ENCODE results near the gene TOLLIP.

TOLLIP gene

DNA sequence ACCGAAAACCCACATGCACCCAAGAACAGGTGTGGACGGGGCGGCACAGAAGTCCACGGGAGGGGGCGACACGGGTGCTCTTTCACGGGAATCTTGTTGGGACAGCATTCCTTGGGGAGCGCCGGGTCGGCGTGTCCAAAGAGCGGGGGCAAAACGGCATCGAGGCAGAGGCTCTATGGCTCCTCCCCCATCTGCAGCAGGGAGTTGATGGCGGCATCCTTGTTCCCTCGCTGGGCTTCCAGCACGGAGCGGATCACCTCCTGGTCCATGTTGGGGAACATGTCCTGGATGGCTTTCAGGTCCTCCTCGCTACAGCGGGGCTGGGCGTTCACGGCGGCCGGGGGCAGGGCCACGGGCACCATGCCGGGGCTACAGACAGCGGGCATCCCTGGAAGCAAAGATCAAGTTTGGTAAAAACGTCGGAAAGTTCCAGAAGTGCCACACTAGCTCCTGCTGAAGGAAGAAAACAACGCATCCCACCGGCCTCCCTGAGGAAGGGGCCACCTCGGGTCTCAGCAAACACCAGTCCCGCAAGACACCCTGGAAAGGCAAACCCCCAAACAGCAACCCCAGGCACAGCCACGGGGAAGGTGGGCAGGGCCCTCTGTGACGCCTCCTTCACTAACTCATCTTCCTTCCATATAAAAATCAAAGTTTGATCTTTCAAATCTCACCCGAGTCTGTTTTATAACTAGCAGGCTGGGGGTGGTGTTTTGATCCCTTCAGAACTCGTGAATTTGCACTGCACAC, 32.4 kb downstream of the TOLLIP start:
- TF ChIP-seq, protein P1, sequence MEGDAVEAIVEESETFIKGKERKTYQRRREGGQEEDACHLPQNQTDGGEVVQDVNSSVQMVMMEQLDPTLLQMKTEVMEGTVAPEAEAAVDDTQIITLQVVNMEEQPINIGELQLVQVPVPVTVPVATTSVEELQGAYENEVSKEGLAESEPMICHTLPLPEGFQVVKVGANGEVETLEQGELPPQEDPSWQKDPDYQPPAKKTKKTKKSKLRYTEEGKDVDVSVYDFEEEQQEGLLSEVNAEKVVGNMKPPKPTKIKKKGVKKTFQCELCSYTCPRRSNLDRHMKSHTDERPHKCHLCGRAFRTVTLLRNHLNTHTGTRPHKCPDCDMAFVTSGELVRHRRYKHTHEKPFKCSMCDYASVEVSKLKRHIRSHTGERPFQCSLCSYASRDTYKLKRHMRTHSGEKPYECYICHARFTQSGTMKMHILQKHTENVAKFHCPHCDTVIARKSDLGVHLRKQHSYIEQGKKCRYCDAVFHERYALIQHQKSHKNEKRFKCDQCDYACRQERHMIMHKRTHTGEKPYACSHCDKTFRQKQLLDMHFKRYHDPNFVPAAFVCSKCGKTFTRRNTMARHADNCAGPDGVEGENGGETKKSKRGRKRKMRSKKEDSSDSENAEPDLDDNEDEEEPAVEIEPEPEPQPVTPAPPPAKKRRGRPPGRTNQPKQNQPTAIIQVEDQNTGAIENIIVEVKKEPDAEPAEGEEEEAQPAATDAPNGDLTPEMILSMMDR (IDR thresholded peaks at IDR 0.05; ENCODE audit: low read depth, low read length): no peak
- H3K4me3 ChIP-seq (ENCODE audit: low read depth, low read length): no peak overlapping the region

DNA sequence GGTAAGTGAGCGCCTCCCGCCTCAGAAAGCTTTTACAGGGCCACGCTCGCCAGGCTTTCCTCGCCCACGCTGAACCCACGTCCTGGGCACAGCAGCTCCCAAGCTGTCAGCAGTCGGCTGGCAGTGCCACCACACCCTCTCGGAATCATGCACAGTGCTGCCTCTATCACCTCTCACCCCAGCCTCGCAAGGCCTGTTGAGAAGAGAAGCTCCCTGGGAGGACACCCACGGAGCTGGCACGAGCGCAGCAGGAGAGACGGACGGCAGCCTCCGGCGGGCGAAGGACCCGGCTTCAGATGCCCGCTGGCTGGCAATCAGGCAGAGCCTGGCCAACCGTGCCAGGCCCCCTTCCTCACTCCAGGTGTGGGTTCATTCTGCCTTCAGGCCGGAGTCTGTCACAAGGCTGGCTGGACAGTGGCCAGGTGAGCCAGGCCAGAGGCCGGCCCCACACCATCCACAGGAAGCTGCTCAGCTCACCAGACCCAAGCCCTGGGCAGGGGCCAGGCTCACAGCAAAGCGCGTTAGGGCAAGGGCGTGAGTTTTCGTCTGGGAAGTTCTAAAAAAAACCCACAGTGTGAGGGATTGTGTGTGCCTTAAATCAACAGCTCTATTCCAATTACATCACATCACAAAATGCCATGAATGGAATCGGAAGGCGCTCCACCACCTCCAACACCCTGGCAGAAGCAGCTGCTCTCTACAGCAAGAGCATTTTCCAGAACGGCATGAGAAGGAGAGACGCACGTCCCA, 33.2 kb downstream of the TOLLIP start:
- TF ChIP-seq, protein P1 (IDR thresholded peaks at IDR 0.05; ENCODE audit: low read depth, low read length): no peak
- no peak overlapping the region for H3K4me3 ChIP-seq (ENCODE audit: low read depth, low read length)

DNA sequence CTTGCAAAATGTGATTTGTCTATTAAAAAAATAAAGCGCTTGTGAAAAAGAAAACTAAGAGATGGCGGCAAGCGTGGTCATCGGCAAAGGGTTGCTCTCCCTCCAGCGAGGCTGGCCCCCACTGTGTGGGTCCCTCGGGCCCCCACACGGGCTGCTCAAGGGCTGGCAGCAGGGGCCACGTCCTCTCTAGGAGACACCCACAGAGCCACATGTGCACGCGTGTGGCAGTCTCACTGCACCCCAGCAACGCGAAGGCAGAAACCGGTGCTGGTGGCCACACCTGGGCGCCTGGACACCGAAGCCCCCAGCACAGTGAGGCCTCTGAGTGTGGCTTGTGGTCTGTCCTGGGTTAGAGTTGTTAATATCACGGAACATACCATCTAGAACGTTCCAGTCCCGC, 34.4 kb downstream of the TOLLIP start:
- no peak overlapping the region for H3K4me3 ChIP-seq (ENCODE audit: low read depth, low read length)
- TF ChIP-seq, protein P1 (IDR thresholded peaks at IDR 0.05; ENCODE audit: low read depth, low read length): no peak

DNA sequence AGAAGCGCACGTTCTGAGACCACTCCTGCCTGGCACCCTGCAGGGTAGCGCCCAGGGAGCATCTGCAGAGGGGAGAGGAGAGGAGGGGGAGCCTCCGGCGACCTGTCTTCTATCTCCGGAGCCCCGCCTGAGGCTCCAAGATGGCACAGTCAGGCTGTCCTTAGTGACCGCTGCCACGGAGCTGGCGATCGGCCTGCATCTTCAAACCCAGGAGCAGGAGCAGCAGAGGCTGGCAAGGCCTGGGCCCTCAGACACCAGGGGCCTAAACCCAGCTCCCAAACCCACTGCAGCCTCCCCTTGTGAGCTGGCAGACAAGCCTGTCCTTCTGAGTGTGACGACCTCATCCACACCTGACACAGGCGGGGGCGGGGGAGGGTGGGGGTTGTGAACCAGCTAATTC, 34.9 kb downstream of the TOLLIP start:
- TF ChIP-seq, protein P1 (IDR thresholded peaks at IDR 0.05; ENCODE audit: low read depth, low read length): no peak

DNA sequence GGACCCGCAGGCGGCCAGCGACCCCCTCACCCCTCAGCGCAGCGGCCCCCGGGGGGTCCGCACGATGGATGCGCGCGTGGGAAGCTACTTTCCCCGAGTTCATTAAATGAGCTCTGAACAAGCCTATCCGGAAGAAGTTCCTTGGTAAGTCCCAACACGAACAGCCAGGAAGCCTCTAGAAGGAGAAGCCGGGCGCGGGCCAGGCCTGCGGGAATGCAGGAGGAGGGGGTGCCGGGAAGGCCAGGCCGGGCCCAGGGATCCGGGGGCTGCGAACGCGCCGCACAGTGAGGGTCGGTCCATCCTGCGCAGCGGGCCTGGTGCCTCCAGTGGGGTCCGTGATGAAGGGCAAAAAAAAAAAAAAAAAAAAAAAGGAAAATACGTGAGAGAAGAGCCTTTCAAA, 36.9 kb downstream of the TOLLIP start:
- TF ChIP-seq, protein P1 (IDR thresholded peaks at IDR 0.05; ENCODE audit: low read depth, low read length): no peak
- H3K4me3 ChIP-seq (ENCODE audit: low read depth, low read length): no peak overlapping the region

More for the DNA sequence above, 34.9 kb downstream of the TOLLIP start:
- H3K4me3 ChIP-seq (ENCODE audit: low read depth, low read length): no peak overlapping the region

DNA sequence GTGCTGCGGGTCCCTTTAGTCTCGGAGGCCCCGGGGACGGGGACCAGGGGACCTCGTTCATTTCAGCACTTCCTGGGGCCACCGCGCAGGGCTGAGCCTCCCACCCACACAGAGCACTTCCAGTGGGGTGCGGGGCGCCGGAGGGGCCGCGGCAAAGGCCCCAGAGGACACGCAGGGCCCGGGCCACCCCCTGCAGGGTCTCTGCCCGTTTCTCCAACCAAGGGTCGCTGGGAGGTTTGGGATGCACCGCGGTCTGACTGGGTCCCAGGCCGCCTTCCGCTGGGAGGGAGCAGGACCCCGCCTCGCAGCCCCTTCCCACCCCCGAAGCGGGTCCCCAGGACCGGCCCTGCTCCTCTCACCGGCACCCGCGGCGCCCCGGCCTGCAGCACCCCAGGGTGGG, 37.5 kb downstream of the TOLLIP start:
- no peak overlapping the region for H3K4me3 ChIP-seq (ENCODE audit: low read depth, low read length)
- TF ChIP-seq, protein P1 (IDR thresholded peaks at IDR 0.05; ENCODE audit: low read depth, low read length): no peak

DNA sequence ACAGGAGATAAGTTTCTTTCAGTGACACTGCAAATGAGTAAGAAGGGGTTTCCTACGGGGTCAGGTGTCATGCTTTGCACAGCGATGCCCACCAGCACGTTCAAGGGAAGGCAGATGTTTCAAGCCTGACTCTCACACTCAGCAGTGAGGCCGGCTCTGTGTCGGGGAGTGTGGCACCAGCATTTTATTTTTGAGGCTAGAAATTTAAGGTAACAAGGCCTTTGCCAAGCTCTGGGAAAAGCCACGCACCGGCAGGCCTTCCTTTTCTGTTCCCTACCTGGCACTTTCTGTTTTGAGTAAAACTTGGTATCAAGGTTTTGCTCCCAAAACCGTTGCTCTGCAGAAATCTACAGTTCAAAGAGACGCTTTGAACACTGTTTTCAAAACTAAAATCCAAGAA, 38.0 kb downstream of the TOLLIP start:
- no peak overlapping the region for H3K4me3 ChIP-seq (ENCODE audit: low read depth, low read length)
- TF ChIP-seq, protein P1 (IDR thresholded peaks at IDR 0.05; ENCODE audit: low read depth, low read length): no peak

Data from WI38 (cell line).